ENCODE data around the gene WWOX.
"Not testable (repeated sequence)": the region's sequence is repeated elsewhere in the genome, so short reads cannot be mapped to it uniquely, and the experiment has no call there.

Gene WWOX

GRCh38 chr16:78673884-78674283 is 574.4 kb downstream of the WWOX start:
- TF ChIP-seq JUND (IDR thresholded peaks at IDR 0.05; ENCODE audit: low read depth), result no peak
- in situ Hi-C loops (cut with HindIII; ENCODE audit: low pct_unique_long_range_greater_than_20kb, low sequenced_read_pairs), result no loop called here
- DNase-seq (ENCODE audit: low read depth in 1 of 2, low spot score in 1 of 2), result no peak

GRCh38 chr16:78675312-78675711 is 575.9 kb downstream of the WWOX start:
- in situ Hi-C loops (cut with HindIII; ENCODE audit: low pct_unique_long_range_greater_than_20kb, low sequenced_read_pairs), result no loop called here
- TF ChIP-seq JUND (IDR thresholded peaks at IDR 0.05; ENCODE audit: low read depth), result no peak
- peak in 1 of 2 experiments; percentile 45 for DNase-seq (ENCODE audit: low read depth in 1 of 2, low spot score in 1 of 2)

GRCh38 chr16:78675951-78676792 is 576.7 kb downstream of the WWOX start:
- no peak for TF ChIP-seq JUND (IDR thresholded peaks at IDR 0.05; ENCODE audit: low read depth)
- in situ Hi-C loops (cut with HindIII; ENCODE audit: low pct_unique_long_range_greater_than_20kb, low sequenced_read_pairs), result no loop called here
- DNase-seq (ENCODE audit: low read depth in 1 of 2, low spot score in 1 of 2), result no peak

GRCh38 chr16:78677181-78677731 is 577.8 kb downstream of the WWOX start:
- TF ChIP-seq JUND (IDR thresholded peaks at IDR 0.05; ENCODE audit: low read depth), result no peak
- DNase-seq (ENCODE audit: low read depth in 1 of 2, low spot score in 1 of 2), result no peak
- in situ Hi-C loops (cut with HindIII; ENCODE audit: low pct_unique_long_range_greater_than_20kb, low sequenced_read_pairs), result no loop called here

DNA sequence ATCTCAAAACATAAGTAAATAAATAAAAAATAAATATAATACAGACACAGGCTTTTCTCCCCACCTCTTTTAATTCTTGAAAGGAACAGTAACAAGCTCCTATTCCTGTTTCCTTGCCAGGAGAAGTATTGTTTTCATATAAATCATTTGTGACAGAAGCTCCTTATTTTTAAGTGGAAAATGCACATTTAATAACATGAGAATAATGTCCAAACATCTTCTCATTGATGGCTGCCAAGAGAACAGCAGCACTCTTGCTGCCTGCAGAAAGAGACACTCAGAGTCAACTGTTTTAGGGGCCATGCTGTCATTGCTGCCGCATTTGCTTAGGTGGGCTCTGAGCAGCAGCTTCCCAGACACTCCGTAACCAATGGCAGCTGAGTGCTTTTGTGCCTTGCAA is 580.1 kb downstream of the WWOX start:
- no peak for DNase-seq (ENCODE audit: low read depth in 1 of 2, low spot score in 1 of 2)
- no peak for TF ChIP-seq JUND (IDR thresholded peaks at IDR 0.05; ENCODE audit: low read depth)
- in situ Hi-C loops (cut with HindIII; ENCODE audit: low pct_unique_long_range_greater_than_20kb, low sequenced_read_pairs), result no loop called here

DNA sequence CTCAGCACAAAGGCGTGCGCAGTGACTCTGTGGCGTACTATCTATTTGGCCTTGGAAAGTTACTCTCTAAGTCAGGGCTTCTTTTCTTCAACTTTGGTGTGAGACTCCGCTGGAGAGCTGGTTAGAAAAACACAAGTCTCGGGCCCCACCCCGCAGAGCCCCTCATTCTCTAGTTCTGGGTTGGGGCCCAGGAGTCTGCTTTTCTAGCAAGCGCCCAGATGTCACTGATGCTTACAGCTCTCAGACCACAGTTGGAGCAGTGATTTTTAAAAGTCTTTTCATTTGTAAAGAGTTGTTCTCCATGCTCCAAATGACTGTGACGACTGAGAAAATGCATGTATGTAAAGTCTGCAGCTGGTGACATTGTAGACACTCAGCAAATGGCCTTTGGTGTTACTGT is 582.3 kb downstream of the WWOX start:
- no peak for DNase-seq (ENCODE audit: low read depth in 1 of 2, low spot score in 1 of 2)
- no peak for TF ChIP-seq JUND (IDR thresholded peaks at IDR 0.05; ENCODE audit: low read depth)
- in situ Hi-C loops (cut with HindIII; ENCODE audit: low pct_unique_long_range_greater_than_20kb, low sequenced_read_pairs), result no loop called here

DNA sequence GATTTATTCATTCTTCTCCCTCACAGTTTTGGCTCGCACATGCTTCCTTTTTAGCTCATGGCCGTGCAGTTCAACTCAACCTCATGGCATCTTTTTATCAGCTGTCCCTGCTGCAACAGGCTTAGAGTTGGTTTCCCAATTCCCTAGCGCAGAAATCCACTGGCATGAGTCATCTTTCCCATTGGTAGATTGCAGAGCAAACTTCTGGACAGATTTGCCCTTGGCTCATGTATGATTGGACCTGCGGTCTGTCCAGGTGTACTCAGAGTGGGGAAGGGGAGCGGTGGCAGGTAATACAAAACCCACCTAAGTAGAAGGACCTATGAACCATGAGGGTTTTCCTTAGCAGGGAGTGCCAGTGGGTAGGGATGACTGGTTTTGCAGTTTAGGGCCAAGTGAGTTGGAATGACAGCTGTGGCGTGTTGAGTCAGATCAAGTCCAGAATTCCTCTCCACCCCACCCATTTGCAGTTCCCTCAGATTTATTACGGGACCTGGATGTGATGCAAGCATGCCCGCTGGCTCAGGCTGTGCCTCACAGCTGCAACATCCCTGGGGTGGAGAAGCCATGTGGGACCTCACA is 584.7 kb downstream of the WWOX start:
- in situ Hi-C loops (cut with HindIII; ENCODE audit: low pct_unique_long_range_greater_than_20kb, low sequenced_read_pairs), result no loop called here
- no peak for DNase-seq (ENCODE audit: low read depth in 1 of 2, low spot score in 1 of 2)
- no peak for TF ChIP-seq JUND (IDR thresholded peaks at IDR 0.05; ENCODE audit: low read depth)

GRCh38 chr16:78684655-78685375 is 585.4 kb downstream of the WWOX start:
- in situ Hi-C loops (cut with HindIII; ENCODE audit: low pct_unique_long_range_greater_than_20kb, low sequenced_read_pairs), result no loop called here
- DNase-seq (ENCODE audit: low read depth in 1 of 2, low spot score in 1 of 2), result no peak

GRCh38 chr16:78686601-78687000 is 587.1 kb downstream of the WWOX start:
- no peak for DNase-seq (ENCODE audit: low read depth in 1 of 2, low spot score in 1 of 2)
- TF ChIP-seq JUND (IDR thresholded peaks at IDR 0.05; ENCODE audit: low read depth), result no peak
- in situ Hi-C loops (cut with HindIII; ENCODE audit: low pct_unique_long_range_greater_than_20kb, low sequenced_read_pairs), result no loop called here

More at GRCh38 chr16:78684655-78685375, 585.4 kb downstream of the WWOX start:
- TF ChIP-seq JUND (IDR thresholded peaks at IDR 0.05; ENCODE audit: low read depth), result no peak

- in situ Hi-C loops (cut with HindIII; ENCODE audit: low pct_unique_long_range_greater_than_20kb, low sequenced_read_pairs), result no loop called here
- DNase-seq (ENCODE audit: low read depth in 1 of 2, low spot score in 1 of 2), result peak in 1 of 2 experiments; percentile 16
- TF ChIP-seq JUND (IDR thresholded peaks at IDR 0.05; ENCODE audit: low read depth), result no peak
These were observed 589.6 kb downstream of the WWOX start for GRCh38 chr16:78689028-78689427.

GRCh38 chr16:78689536-78689935 is 590.1 kb downstream of the WWOX start:
- in situ Hi-C loops (cut with HindIII; ENCODE audit: low pct_unique_long_range_greater_than_20kb, low sequenced_read_pairs), result no loop called here
- no peak for TF ChIP-seq JUND (IDR thresholded peaks at IDR 0.05; ENCODE audit: low read depth)
- no peak for DNase-seq (ENCODE audit: low read depth in 1 of 2, low spot score in 1 of 2)

GRCh38 chr16:78690510-78690909 is 591.1 kb downstream of the WWOX start:
- no peak for TF ChIP-seq JUND (IDR thresholded peaks at IDR 0.05; ENCODE audit: low read depth)
- no peak for DNase-seq (ENCODE audit: low read depth in 1 of 2, low spot score in 1 of 2)

DNA sequence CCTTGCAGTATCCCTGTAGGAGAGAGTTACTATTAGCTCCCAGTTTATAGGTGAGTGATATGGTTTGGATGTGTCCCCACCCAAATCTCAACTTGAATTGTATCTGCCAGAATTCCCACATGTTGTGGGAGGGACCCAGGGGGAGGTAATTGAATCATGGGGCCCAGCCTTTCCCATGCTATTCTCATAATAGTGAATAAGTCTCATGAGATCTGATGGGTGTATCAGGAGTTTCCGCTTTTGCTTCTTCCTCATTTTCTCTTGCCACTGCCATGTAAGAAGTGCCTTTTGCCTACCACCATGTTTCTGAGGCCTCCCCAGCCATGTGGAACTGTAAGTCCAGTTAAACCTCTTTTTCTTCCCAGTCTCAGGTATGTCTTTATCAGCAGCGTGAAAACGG is 592.3 kb downstream of the WWOX start:
- in situ Hi-C loops (cut with HindIII; ENCODE audit: low pct_unique_long_range_greater_than_20kb, low sequenced_read_pairs); DNase-seq (ENCODE audit: low read depth in 1 of 2, low spot score in 1 of 2): not testable (repeated sequence)

More at GRCh38 chr16:78690510-78690909, 591.1 kb downstream of the WWOX start:
- in situ Hi-C loops (cut with HindIII; ENCODE audit: low pct_unique_long_range_greater_than_20kb, low sequenced_read_pairs), result no loop called here
